ENCODE results near the gene ADAM19. TPM values are rescaled to one million over a fixed set of nuclear protein-coding genes. Genes with fewer than 3 reads are reported as not detected.
"Not testable (repeated sequence)": the region's sequence is repeated elsewhere in the genome, so short reads cannot be mapped to it uniquely, and the experiment has no call there.

The ADAM19 gene
- polyA plus RNA-seq, 3 donors = 0.60 to 4.9 (median 2.5) TPM

- no peak overlapping the region for H3K27ac ChIP-seq (ENCODE audit: low read depth, low read length)
- WGBS, 3 donors = 89 to 93% (median 93%) methylated on average over 4 of the region's 4 CpGs
Observed at GRCh38 chr5:157434096-157434495, 141.5 kb downstream of the ADAM19 start.

- no peak overlapping the region for H3K27ac ChIP-seq (ENCODE audit: low read depth, low read length)
- WGBS, 3 donors = 36 to 40% (median 38%) methylated on average over 4 of the region's 4 CpGs
Observed at GRCh38 chr5:157431544-157432200, 143.9 kb downstream of the ADAM19 start.

- WGBS, 3 donors = 91 to 97% (median 94%) methylated on average over 5 of the region's 5 CpGs
- not testable (repeated sequence) for H3K27ac ChIP-seq (ENCODE audit: low read depth, low read length)
Observed at GRCh38 chr5:157429920-157430319, 145.7 kb downstream of the ADAM19 start.

Other genes with a start within 250 kb of the ADAM19 start
- gene NIPAL4, start 115.6 kb downstream of the ADAM19 start, polyA plus RNA-seq = under 1 TPM; 0.02 to 0.30 (median 0.11) TPM
- under 1 TPM in 2 of 3 donors, not detected in 1; 0.03 to 0.07 TPM for gene SOX30, start 76.7 kb upstream of the ADAM19 start, polyA plus RNA-seq
- gene C5orf52, start 95.8 kb upstream of the ADAM19 start, polyA plus RNA-seq = not detected
- 10 to 100 TPM in 2 of 3 donors, 1 to 10 TPM in 1; 9.0 to 13.5 (median 11.7) TPM for gene THG1L, start 155.6 kb upstream of the ADAM19 start, polyA plus RNA-seq
- gene LSM11, start 167.9 kb upstream of the ADAM19 start, polyA plus RNA-seq = 1 to 10 TPM in 1 of 3 donors, under 1 TPM in 2; 0.82 to 1.4 (median 0.90) TPM